K562 (cell line): ENCODE results near the gene ADSS1. TPM values are rescaled to one million over a fixed set of nuclear protein-coding genes. Genes with fewer than 3 reads are reported as not detected.

Experiments
- ATF6 ChIP-seq: sonication (generic); formaldehyde crosslinking; IDR thresholded peaks from 2 replicates; pipeline ENCODE4 v1.4.0; 2020; ENCODE audit warnings: mild to moderate bottlenecking, missing genetic modification reagents
- CEBPZ ChIP-seq: fragments of 150-350 bp; IDR thresholded peaks from 2 replicates; pipeline ENCODE4 v1.6.1; 2014; ENCODE audit warnings: low read depth, mild to moderate bottlenecking, low read length, borderline replicate concordance
- DPF2 ChIP-seq: fragments of 450-650 bp; IDR thresholded peaks from 2 replicates; pipeline ENCODE4 v1.6.1; 2016
- EGR1 ChIP-seq: fragments of 450-650 bp; conservative IDR thresholded peaks from 2 replicates; pipeline ENCODE4 v1.6.1; 2017; ENCODE audit warnings: mild to moderate bottlenecking
- EWSR1 ChIP-seq: fragments of 450-650 bp; IDR thresholded peaks from 2 replicates; pipeline ENCODE4 v1.6.1; 2018; ENCODE audit warnings: borderline replicate concordance, mild to moderate bottlenecking, low read depth, moderate library complexity; ENCODE audit not compliant: partially characterized antibody
- FIP1L1 ChIP-seq: fragments of 200-400 bp; formaldehyde crosslinking; IDR thresholded peaks from 2 replicates; pipeline ENCODE4 v1.6.1; 2018; ENCODE audit warnings: mild to moderate bottlenecking, low read depth, low read length; ENCODE audit not compliant: poor library complexity, severe bottlenecking
- KLF13 ChIP-seq: fragments of 450-650 bp; IDR thresholded peaks from 2 replicates; pipeline ENCODE4 v1.6.1; 2016; ENCODE audit warnings: missing genetic modification characterization, low read depth, mild to moderate bottlenecking, missing compliant biosample characterization, moderate library complexity, borderline replicate concordance
- LARP7 ChIP-seq: fragments of 450-650 bp; IDR thresholded peaks from 2 replicates; pipeline ENCODE4 v1.6.1; 2016
- NFIX ChIP-seq: fragments of 250-450 bp; sonication (Bioruptor Pico); IDR thresholded peaks from 2 replicates; pipeline ENCODE4 v1.4.0; 2020; ENCODE audit warnings: low read depth, mild to moderate bottlenecking, moderate library complexity
- RBM22 ChIP-seq: fragments of 200-400 bp; formaldehyde crosslinking; IDR thresholded peaks from 2 replicates; pipeline ENCODE4 v1.6.1; 2018; ENCODE audit warnings: low read length, low read depth; ENCODE audit not compliant: poor library complexity, severe bottlenecking
- YY1 ChIP-seq, 3 experiments: IDR thresholded peaks; 2 replicates each; pipeline ENCODE4 v1.6.1; 2011; ENCODE audit warnings: low read length in 2 of 3, mild to moderate bottlenecking in 2 of 3, moderate library complexity in 2 of 3, borderline replicate concordance in 1 of 3, control low read depth in 1 of 3, low read depth in 1 of 3; ENCODE audit not compliant: insufficient read depth in 3 of 3, insufficient replicate concordance in 2 of 3, control insufficient read depth in 1 of 3, insufficient read length in 1 of 3; ENCODE audit errors: extremely low read depth in 1 of 3
- ZEB2 ChIP-seq: fragments of 450-650 bp; IDR thresholded peaks from 2 replicates; pipeline ENCODE4 v1.6.1; 2016
- ZNF518B ChIP-seq: fragments of 250-450 bp; sonication (Bioruptor Pico); IDR thresholded peaks from 2 replicates; pipeline ENCODE4 v1.5.0; 2021; ENCODE audit warnings: mild to moderate bottlenecking, moderate library complexity
- ZNF75A ChIP-seq: fragments of 450-650 bp; formaldehyde crosslinking; IDR thresholded peaks from 2 replicates; pipeline ENCODE4 v1.4.0; 2020; ENCODE audit warnings: mild to moderate bottlenecking
- ZNF785 ChIP-seq: fragments of 250-450 bp; sonication (Bioruptor Pico); IDR thresholded peaks from 2 replicates; pipeline ENCODE4 v1.4.0; 2020; ENCODE audit warnings: mild to moderate bottlenecking
- polyA plus RNA-seq, 8 experiments: library from polyadenylated mRNA; depleted of rRNA in 4 of 8; stranded (reverse) in 5 of 8; unstranded in 3 of 8; fragments of >200 nt; fragmentation: Nextera tagmentation in 2 of 8; fragmentation: Illumina TruSeq in 1 of 8; extraction: Ambion mirVana in 2 of 8; extraction: Trizol in 1 of 8; gene quantifications; 2 replicates each; pipeline versions ENCODE4 v1.2.1 to v1.2.3, GENCODE V29; 2011 to 2014; ENCODE audit warnings: inconsistent platforms in 1 of 8, missing spikeins in 1 of 8
- total RNA-seq, 7 experiments: library from RNA; depleted of rRNA in 6 of 7; stranded (reverse); fragments of >200 nt in 6 of 7; fragmentation: Illumina TruSeq in 2 of 7; extraction: Trizol in 2 of 7; gene quantifications; 2 replicates each; pipeline versions ENCODE4 v1.2.1 to v1.2.3, GENCODE V29; 2011 to 2021; ENCODE audit warnings: low replicate concordance in 1 of 7
- TF ChIP-seq, protein P1 (sequence below), 2 experiments: fragments of 450-650 bp; conservative IDR thresholded peaks; 2 replicates each; pipeline ENCODE4 v1.6.1; 2017; ENCODE audit warnings: mild to moderate bottlenecking in 2 of 2, moderate library complexity in 2 of 2

Gene ADSS1
- total and polyA plus RNA-seq, 9 of the 15 experiments (the other 6 are each of a cell fraction or from before 2014, with no cell fraction given), result 0.53 to 5.9 (median 3.9) TPM

- TF ChIP-seq ZNF518B (CRISPR knock-in tag), result no peak
- TF ChIP-seq ZNF75A (CRISPR knock-in tag), result no peak
- TF ChIP-seq EWSR1, result no peak
- TF ChIP-seq EGR1, result peak; percentile 67
- no peak for TF ChIP-seq RBM22
- TF ChIP-seq, protein P1, sequence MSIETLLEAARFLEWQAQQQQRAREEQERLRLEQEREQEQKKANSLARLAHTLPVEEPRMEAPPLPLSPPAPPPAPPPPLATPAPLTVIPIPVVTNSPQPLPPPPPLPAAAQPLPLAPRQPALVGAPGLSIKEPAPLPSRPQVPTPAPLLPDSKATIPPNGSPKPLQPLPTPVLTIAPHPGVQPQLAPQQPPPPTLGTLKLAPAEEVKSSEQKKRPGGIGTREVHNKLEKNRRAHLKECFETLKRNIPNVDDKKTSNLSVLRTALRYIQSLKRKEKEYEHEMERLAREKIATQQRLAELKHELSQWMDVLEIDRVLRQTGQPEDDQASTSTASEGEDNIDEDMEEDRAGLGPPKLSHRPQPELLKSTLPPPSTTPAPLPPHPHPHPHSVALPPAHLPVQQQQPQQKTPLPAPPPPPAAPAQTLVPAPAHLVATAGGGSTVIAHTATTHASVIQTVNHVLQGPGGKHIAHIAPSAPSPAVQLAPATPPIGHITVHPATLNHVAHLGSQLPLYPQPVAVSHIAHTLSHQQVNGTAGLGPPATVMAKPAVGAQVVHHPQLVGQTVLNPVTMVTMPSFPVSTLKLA (conservative IDR thresholded peaks at IDR 0.05), result 0 out of 4 replicates have a peak, but pooled peaks of 1 of the 2 experiments have one; percentile 26
- no peak for TF ChIP-seq NFIX (CRISPR knock-in tag)
- TF ChIP-seq KLF13, result no peak
- peak; percentile 16 for TF ChIP-seq FIP1L1
- no peak for TF ChIP-seq ZEB2
- no peak for TF ChIP-seq LARP7
- no peak for TF ChIP-seq CEBPZ
- no peak for TF ChIP-seq DPF2
- peak in 1 of 3 experiments; percentile 7 for TF ChIP-seq YY1 (IDR thresholded peaks at IDR 0.05; ENCODE audit: borderline replicate concordance in 1 of 3, control insufficient read depth in 1 of 3, extremely low read depth in 1 of 3, insufficient read depth in 3 of 3, insufficient read length in 1 of 3, insufficient replicate concordance in 2 of 3, low read depth in 1 of 3, low read length in 2 of 3)
- no peak for TF ChIP-seq ATF6 (CRISPR knock-in tag)
- TF ChIP-seq ZNF785, result no peak
These were observed 34.7 kb upstream of the ADSS1 start, which contains the start of gene INF2 (continued) for GRCh38 chr14:104689109-104689880.
